Activated CD4-positive, alpha-beta T cell treated with anti-CD3 and anti-CD28 coated beads, Interleukin-2, amount 50 U/mL, for 1 hour (primary cell): ENCODE results near the gene RABGAP1L.
"Not testable (repeated sequence)": the region's sequence is repeated elsewhere in the genome, so short reads cannot be mapped to it uniquely, and the experiment has no call there.

Experiments used
- DNase-seq: peaks from one replicate; pipeline ENCODE4 v3.0.0-alpha.2; 2020

Gene RABGAP1L

GRCh38 chr1:174398246-174398645 lies 238.9 kb downstream of the RABGAP1L start:
- DNase-seq = no peak

- DNase-seq = no peak
Measured at GRCh38 chr1:174399211-174399610, 239.9 kb downstream of the RABGAP1L start.

GRCh38 chr1:174401075-174401474 lies 241.8 kb downstream of the RABGAP1L start:
- no peak for DNase-seq

GRCh38 chr1:174405219-174405618 lies 245.9 kb downstream of the RABGAP1L start:
- no peak for DNase-seq

- no peak for DNase-seq
Measured at GRCh38 chr1:174406421-174406820, 247.1 kb downstream of the RABGAP1L start.

- no peak for DNase-seq
Measured at GRCh38 chr1:174407665-174408064, 248.3 kb downstream of the RABGAP1L start.

GRCh38 chr1:174408146-174408545 lies 248.8 kb downstream of the RABGAP1L start:
- no peak for DNase-seq

GRCh38 chr1:174409801-174410200 lies 250.5 kb downstream of the RABGAP1L start:
- DNase-seq = not testable (repeated sequence)

- DNase-seq = no peak
Measured at GRCh38 chr1:174413632-174414031, 254.3 kb downstream of the RABGAP1L start.

- no peak for DNase-seq
Measured at GRCh38 chr1:174414203-174414602, 254.9 kb downstream of the RABGAP1L start.

GRCh38 chr1:174415506-174415905 lies 256.2 kb downstream of the RABGAP1L start:
- no peak for DNase-seq

- DNase-seq = no peak
Measured at GRCh38 chr1:174417921-174418320, 258.6 kb downstream of the RABGAP1L start.

- no peak for DNase-seq
Measured at GRCh38 chr1:174425121-174425520, 265.8 kb downstream of the RABGAP1L start.

GRCh38 chr1:174426153-174426552 lies 266.8 kb downstream of the RABGAP1L start:
- DNase-seq = no peak

- DNase-seq = no peak
Measured at GRCh38 chr1:174428033-174428432, 268.7 kb downstream of the RABGAP1L start.

- DNase-seq = no peak
Measured at GRCh38 chr1:174428739-174429138, 269.4 kb downstream of the RABGAP1L start.

- no peak for DNase-seq
Measured at GRCh38 chr1:174433451-174433850, 274.1 kb downstream of the RABGAP1L start.

- DNase-seq = no peak
Measured at GRCh38 chr1:174445351-174445750, 286.0 kb downstream of the RABGAP1L start.

- DNase-seq = no peak
Measured at GRCh38 chr1:174445817-174446216, 286.5 kb downstream of the RABGAP1L start.

GRCh38 chr1:174447866-174448530 lies 288.7 kb downstream of the RABGAP1L start, which contains the start of gene GPR52:
GPR52 (plus strand) TSS chr1:174447964; CDS start chr1:174448112, 148 bp downstream.
- no peak for DNase-seq

GRCh38 chr1:174448531-174448883 lies 289.2 kb downstream of the RABGAP1L start:
- no peak for DNase-seq

- DNase-seq = no peak
Measured at GRCh38 chr1:174448974-174449373, 289.7 kb downstream of the RABGAP1L start.

- no peak for DNase-seq
Measured at GRCh38 chr1:174451408-174451807, 292.1 kb downstream of the RABGAP1L start.

GRCh38 chr1:174465855-174466254 lies 306.5 kb downstream of the RABGAP1L start:
- no peak for DNase-seq

- DNase-seq = no peak
Measured at GRCh38 chr1:174466607-174467006, 307.3 kb downstream of the RABGAP1L start.
